ENCODE results near the gene HSD17B2.
"Not testable (repeated sequence)": the region's sequence is repeated elsewhere in the genome, so short reads cannot be mapped to it uniquely, and the experiment has no call there.

HSD17B2 gene

GRCh38 chr16:82005027-82005830, 29.8 kb upstream of the HSD17B2 start:
- no peak for TF ChIP-seq CTCF (IDR thresholded peaks at IDR 0.05)
- peaks cover 12% of the 10 kb centered on the region for H3K9me3 ChIP-seq
- no peaks in the 10 kb centered on the region for H3K36me3 ChIP-seq
- no peaks in the 10 kb centered on the region for H3K4me1 ChIP-seq (ENCODE audit: control insufficient read depth in 1 of 2, insufficient read depth in 1 of 2, low read depth in 1 of 2, low read length in 1 of 2)
- H3K27me3 ChIP-seq = peaks cover 5% of the 10 kb centered on the region
- H3K4me3 ChIP-seq (ENCODE audit: low read depth in 1 of 2, low read length in 1 of 2) = no peak overlapping the region
- H3K27ac ChIP-seq = no peak overlapping the region

- TF ChIP-seq CTCF (IDR thresholded peaks at IDR 0.05) = no peak
Observed at GRCh38 chr16:82006036-82006435, 29.0 kb upstream of the HSD17B2 start.

DNA sequence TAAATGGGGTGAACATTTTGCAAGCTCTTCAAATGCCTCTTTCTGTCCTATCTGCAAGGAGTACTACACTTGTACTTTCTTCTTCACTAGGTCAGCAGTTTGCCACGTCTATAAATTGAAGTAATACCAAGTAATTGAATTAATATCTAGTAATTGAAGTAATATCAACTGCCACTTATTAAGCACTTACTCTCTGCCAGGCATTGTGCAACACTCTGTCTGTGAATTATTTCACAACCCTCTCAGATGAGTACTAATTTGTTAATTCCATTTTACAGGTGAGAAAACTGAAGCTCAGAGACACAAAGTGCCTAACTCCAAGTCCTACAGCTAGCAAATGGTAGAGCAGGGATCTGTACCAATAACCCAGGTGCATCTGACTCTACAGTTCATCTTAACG, 27.9 kb upstream of the HSD17B2 start:
- Histone ChIP-seq H3K27me3 (peaks cover 25% of the 10 kb centered on the region), H3K4me3 (ENCODE audit: low read depth in 1 of 2, low read length in 1 of 2) (no peak overlapping the region), H3K4me1 (ENCODE audit: control insufficient read depth in 1 of 2, insufficient read depth in 1 of 2, low read depth in 1 of 2, low read length in 1 of 2) (no peaks in the 10 kb centered on the region), H3K36me3 (no peaks in the 10 kb centered on the region), H3K27ac (no peak overlapping the region), H3K9me3 (peaks cover 12% of the 10 kb centered on the region)
- TF ChIP-seq CTCF (IDR thresholded peaks at IDR 0.05) = no peak

More at GRCh38 chr16:82006036-82006435, 29.0 kb upstream of the HSD17B2 start:
- Histone ChIP-seq H3K4me3 (ENCODE audit: low read depth in 1 of 2, low read length in 1 of 2) (no peak overlapping the region), H3K36me3 (no peaks in the 10 kb centered on the region), H3K27me3 (peaks cover 13% of the 10 kb centered on the region), H3K27ac (no peak overlapping the region), H3K4me1 (ENCODE audit: control insufficient read depth in 1 of 2, insufficient read depth in 1 of 2, low read depth in 1 of 2, low read length in 1 of 2) (no peaks in the 10 kb centered on the region), H3K9me3 (peaks cover 12% of the 10 kb centered on the region)

DNA sequence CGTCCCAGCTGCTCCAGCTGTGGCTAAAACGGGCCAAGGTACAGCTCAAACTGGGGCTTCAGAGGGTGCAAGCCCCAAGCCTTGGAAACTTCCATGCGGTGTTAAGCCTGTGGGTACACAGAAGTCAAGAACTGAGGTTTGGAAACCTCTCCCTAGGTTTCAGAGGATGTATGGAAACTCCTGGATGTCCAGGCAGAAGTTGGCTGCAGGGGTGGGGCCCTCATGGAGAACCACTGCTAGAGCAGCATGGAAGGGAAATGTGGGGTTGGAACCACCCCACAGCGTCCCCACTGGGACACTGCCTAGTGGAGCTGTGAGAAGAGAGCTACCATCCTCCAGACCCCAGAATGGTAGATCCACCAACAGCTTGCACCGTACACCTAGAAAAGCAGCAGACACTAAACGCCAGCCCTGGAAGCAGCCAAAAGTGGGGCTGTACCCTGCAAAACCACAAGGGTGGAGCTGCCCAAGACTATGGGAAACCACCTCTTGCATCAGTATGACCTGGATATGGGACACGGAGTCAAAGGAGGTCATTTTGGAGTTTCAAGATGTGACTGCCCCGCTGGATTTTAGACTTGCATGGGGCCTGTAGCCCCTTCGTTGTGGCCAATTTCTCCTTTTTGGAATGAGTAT, 26.0 kb upstream of the HSD17B2 start:
- H3K9me3 ChIP-seq = peaks cover 12% of the 10 kb centered on the region
- H3K4me3 ChIP-seq (ENCODE audit: low read depth in 1 of 2, low read length in 1 of 2) = no peak overlapping the region
- peaks cover 33% of the 10 kb centered on the region for H3K27me3 ChIP-seq
- no peaks in the 10 kb centered on the region for H3K4me1 ChIP-seq (ENCODE audit: control insufficient read depth in 1 of 2, insufficient read depth in 1 of 2, low read depth in 1 of 2, low read length in 1 of 2)
- H3K36me3 ChIP-seq = no peaks in the 10 kb centered on the region
- no peak for TF ChIP-seq CTCF (IDR thresholded peaks at IDR 0.05)
- no peak overlapping the region for H3K27ac ChIP-seq

DNA sequence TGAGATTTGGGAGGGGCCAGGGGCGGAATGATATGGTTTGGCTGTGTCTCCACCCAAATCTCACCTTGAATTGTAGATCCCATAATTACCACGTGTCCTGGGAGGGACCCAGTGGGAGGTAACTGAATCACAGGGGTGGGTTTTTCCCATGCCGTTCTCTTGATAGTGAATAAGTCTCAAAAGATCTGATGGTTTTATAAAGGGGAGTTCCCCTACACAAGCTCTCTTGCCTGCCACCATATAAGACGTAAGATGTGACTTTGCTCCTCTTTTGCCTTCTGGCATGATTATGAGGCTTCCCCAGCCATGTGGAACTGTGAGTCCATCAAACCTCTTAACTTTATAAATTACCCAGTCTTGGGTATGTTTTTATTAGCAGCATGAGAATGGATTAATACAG, 25.3 kb upstream of the HSD17B2 start:
- Histone ChIP-seq H3K9me3 (peaks cover 12% of the 10 kb centered on the region), H3K27me3 (peaks cover 33% of the 10 kb centered on the region)
- H3K4me3 ChIP-seq (ENCODE audit: low read depth in 1 of 2, low read length in 1 of 2); H3K4me1 ChIP-seq (ENCODE audit: control insufficient read depth in 1 of 2, insufficient read depth in 1 of 2, low read depth in 1 of 2, low read length in 1 of 2); H3K36me3 ChIP-seq; H3K27ac ChIP-seq: not testable (repeated sequence)

DNA sequence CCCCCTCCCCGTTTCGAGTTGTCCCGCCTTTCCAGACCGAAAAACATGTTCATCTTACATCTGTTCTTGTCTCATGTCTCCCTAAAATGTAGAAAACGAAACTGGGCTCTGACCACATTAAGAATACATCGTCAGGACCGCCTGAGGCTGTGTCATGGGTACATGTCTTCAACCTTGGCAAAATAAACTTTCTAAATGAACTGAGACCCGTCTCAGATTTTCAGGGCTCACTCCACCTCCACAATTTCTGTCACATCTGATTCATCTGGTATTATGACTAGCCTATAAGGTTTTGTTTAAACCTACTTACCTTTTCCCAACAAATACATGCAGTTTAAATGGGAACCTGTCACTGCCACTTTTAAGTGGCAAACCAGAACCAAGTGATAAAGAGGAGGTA, 24.4 kb upstream of the HSD17B2 start:
- peaks cover 12% of the 10 kb centered on the region for H3K9me3 ChIP-seq
- no peaks in the 10 kb centered on the region for H3K36me3 ChIP-seq
- no peak overlapping the region for H3K4me3 ChIP-seq (ENCODE audit: low read depth in 1 of 2, low read length in 1 of 2)
- no peak for TF ChIP-seq CTCF (IDR thresholded peaks at IDR 0.05)
- no peak overlapping the region for H3K27ac ChIP-seq
- H3K27me3 ChIP-seq = peaks cover 33% of the 10 kb centered on the region
- H3K4me1 ChIP-seq (ENCODE audit: control insufficient read depth in 1 of 2, insufficient read depth in 1 of 2, low read depth in 1 of 2, low read length in 1 of 2) = no peaks in the 10 kb centered on the region
